Kidney epithelial cell (primary cell): ENCODE measurements around the gene FAM136A. TPM values are rescaled to one million over a fixed set of nuclear protein-coding genes. Genes with fewer than 3 reads are reported as not detected.
"Not testable (repeated sequence)": the region's sequence is repeated elsewhere in the genome, so short reads cannot be mapped to it uniquely, and the experiment has no call there.

Experiments used
- DNase-seq: peaks from one replicate; pipeline ENCODE4 v3.0.0-alpha.2; 2010; ENCODE audit warnings: low read depth
- H3K27me3 ChIP-seq: 2 replicates; pipeline ENCODE4 v1.6.0; 2011; ENCODE audit warnings: low read length; ENCODE audit not compliant: control insufficient read depth, insufficient read depth
- H3K36me3 ChIP-seq: 2 replicates; pipeline ENCODE4 v1.5.1; 2011; ENCODE audit warnings: low read length; ENCODE audit not compliant: control insufficient read depth, insufficient read depth
- H3K4me3 ChIP-seq: 2 replicates; pipeline ENCODE4 v1.5.1; 2011; ENCODE audit warnings: low read depth, mild to moderate bottlenecking, control low read depth, low read length
- CTCF ChIP-seq: IDR thresholded peaks from 2 replicates; pipeline ENCODE4 v1.5.1; 2011; ENCODE audit warnings: mild to moderate bottlenecking, moderate library complexity, low read length, control low read depth, inconsistent platforms; ENCODE audit not compliant: insufficient read depth, poor library complexity, severe bottlenecking
- total RNA-seq: library from RNA; depleted of rRNA; stranded (reverse); fragments of >200 nt; gene quantifications from 2 replicates; pipeline ENCODE4 v1.2.3, GENCODE V29; 2015

Gene FAM136A
- total RNA-seq, 1 donor from 2014 or later, result 67.1 TPM

GRCh38 chr2:70282439-70282838 is 19.4 kb downstream of the FAM136A start:
- no peak for TF ChIP-seq CTCF
- Histone ChIP-seq H3K27me3 (no peaks in the 10 kb centered on the region), H3K36me3 (peaks cover 2% of the 10 kb centered on the region), H3K4me3 (no peak overlapping the region)
- no peak for DNase-seq

GRCh38 chr2:70280242-70280798 is 21.5 kb downstream of the FAM136A start:
- TF ChIP-seq CTCF, result no peak
- no peak for DNase-seq
- Histone ChIP-seq H3K36me3 (no peaks in the 10 kb centered on the region), H3K27me3 (no peaks in the 10 kb centered on the region), H3K4me3 (no peak overlapping the region)

GRCh38 chr2:70270323-70270722 is 31.5 kb downstream of the FAM136A start:
- no peak for DNase-seq
- TF ChIP-seq CTCF, result no peak
- Histone ChIP-seq H3K27me3 (no peaks in the 10 kb centered on the region), H3K4me3 (no peak overlapping the region), H3K36me3 (no peaks in the 10 kb centered on the region)

- not testable (repeated sequence) for H3K27me3 ChIP-seq, DNase-seq, H3K4me3 ChIP-seq, H3K36me3 ChIP-seq
Observed at GRCh38 chr2:70269422-70270302, 32.2 kb downstream of the FAM136A start.

GRCh38 chr2:70266925-70267324 is 34.9 kb downstream of the FAM136A start:
- H3K4me3 ChIP-seq, H3K27me3 ChIP-seq, DNase-seq, H3K36me3 ChIP-seq: not testable (repeated sequence)

GRCh38 chr2:70261501-70261900 is 40.4 kb downstream of the FAM136A start:
- no peaks in the 10 kb centered on the region for H3K36me3 ChIP-seq
- H3K27me3 ChIP-seq, result no peaks in the 10 kb centered on the region
- no peak for TF ChIP-seq CTCF
- H3K4me3 ChIP-seq, result no peak overlapping the region
- DNase-seq, result no peak

GRCh38 chr2:70258532-70258875 is 43.4 kb downstream of the FAM136A start:
- Histone ChIP-seq H3K27me3 (no peaks in the 10 kb centered on the region), H3K4me3 (peak overlapping the region; percentile 66), H3K36me3 (no peaks in the 10 kb centered on the region)
- no peak for DNase-seq
- TF ChIP-seq CTCF, result no peak
